Keratinocyte (primary cell): ENCODE measurements around the gene RBFOX1.

Experiments
- EZH2 ChIP-seq: IDR thresholded peaks from one replicate; pipeline ENCODE4 v1.6.1; 2012; ENCODE audit warnings: inconsistent platforms, mild to moderate bottlenecking, low read length, moderate library complexity
- TF ChIP-seq, protein P1 (sequence below), 3 experiments: IDR thresholded peaks in 1 of 3; conservative IDR thresholded peaks in 1 of 3; optimal IDR thresholded peaks in 1 of 3; 2 replicates in 2 of 3; 3 replicates in 1 of 3; pipeline versions ENCODE3 to v1.5.1; 2011; ENCODE audit warnings: low read length in 3 of 3, mild to moderate bottlenecking in 3 of 3, moderate library complexity in 2 of 3, control low read depth in 1 of 3, inconsistent platforms in 1 of 3; ENCODE audit not compliant: insufficient read depth in 2 of 3; ENCODE audit errors: extremely low read depth in 1 of 3

- TF ChIP-seq, protein P1, sequence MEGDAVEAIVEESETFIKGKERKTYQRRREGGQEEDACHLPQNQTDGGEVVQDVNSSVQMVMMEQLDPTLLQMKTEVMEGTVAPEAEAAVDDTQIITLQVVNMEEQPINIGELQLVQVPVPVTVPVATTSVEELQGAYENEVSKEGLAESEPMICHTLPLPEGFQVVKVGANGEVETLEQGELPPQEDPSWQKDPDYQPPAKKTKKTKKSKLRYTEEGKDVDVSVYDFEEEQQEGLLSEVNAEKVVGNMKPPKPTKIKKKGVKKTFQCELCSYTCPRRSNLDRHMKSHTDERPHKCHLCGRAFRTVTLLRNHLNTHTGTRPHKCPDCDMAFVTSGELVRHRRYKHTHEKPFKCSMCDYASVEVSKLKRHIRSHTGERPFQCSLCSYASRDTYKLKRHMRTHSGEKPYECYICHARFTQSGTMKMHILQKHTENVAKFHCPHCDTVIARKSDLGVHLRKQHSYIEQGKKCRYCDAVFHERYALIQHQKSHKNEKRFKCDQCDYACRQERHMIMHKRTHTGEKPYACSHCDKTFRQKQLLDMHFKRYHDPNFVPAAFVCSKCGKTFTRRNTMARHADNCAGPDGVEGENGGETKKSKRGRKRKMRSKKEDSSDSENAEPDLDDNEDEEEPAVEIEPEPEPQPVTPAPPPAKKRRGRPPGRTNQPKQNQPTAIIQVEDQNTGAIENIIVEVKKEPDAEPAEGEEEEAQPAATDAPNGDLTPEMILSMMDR (optimal IDR thresholded peaks at IDR 0.05 in 1 of 3, IDR thresholded peaks at IDR 0.05 in 1 of 3, conservative IDR thresholded peaks at IDR 0.05 in 1 of 3; ENCODE audit: extremely low read depth in 1 of 3, insufficient read depth in 2 of 3, low read length in 3 of 3), result no peak
- TF ChIP-seq EZH2, result no peak
Measured at GRCh38 chr16:7381671-7382070, 49.0 kb downstream of the RBFOX1 start.
